HEK293 (cell line): ENCODE data around the gene MAN2A2.
A peak's percentile ranks its signal among the peaks of the same experiment; 100 is the strongest.

Experiments used
- EGR2 ChIP-seq: fragments of 450-650 bp; formaldehyde crosslinking; IDR thresholded peaks from 2 replicates; pipeline ENCODE4 v1.5.1; 2016; ENCODE audit warnings: low read depth, missing biosample characterization, missing genetic modification characterization
- HOXA7 ChIP-seq: sonication (generic); formaldehyde crosslinking; IDR thresholded peaks from 2 replicates; pipeline ENCODE4 v1.8.1; 2022; ENCODE audit warnings: missing genetic modification reagents, borderline replicate concordance
- KLF8 ChIP-seq: fragments of 450-650 bp; formaldehyde crosslinking; IDR thresholded peaks from 2 replicates; pipeline ENCODE4 v1.5.1; 2016; ENCODE audit warnings: missing biosample characterization, missing genetic modification characterization
- OSR2 ChIP-seq: fragments of 450-650 bp; formaldehyde crosslinking; IDR thresholded peaks from 2 replicates; pipeline ENCODE4 v1.5.1; 2016; ENCODE audit warnings: missing biosample characterization, missing genetic modification characterization
- PATZ1 ChIP-seq: fragments of 450-650 bp; formaldehyde crosslinking; IDR thresholded peaks from 2 replicates; pipeline ENCODE4 v1.5.1; 2016; ENCODE audit warnings: missing biosample characterization, missing genetic modification characterization
- PBX3 ChIP-seq: sonication (generic); formaldehyde crosslinking; IDR thresholded peaks from 2 replicates; pipeline ENCODE4 v1.8.1; 2022; ENCODE audit warnings: mild to moderate bottlenecking, moderate library complexity, missing genetic modification reagents
- PRDM6 ChIP-seq: fragments of 450-650 bp; formaldehyde crosslinking; IDR thresholded peaks from 2 replicates; pipeline ENCODE4 v1.5.1; 2017; ENCODE audit warnings: missing biosample characterization, missing genetic modification characterization
- SETDB1 ChIP-seq: IDR thresholded peaks from one replicate; pipeline ENCODE4 v1.6.1; 2017; ENCODE audit warnings: mild to moderate bottlenecking, low read length, moderate library complexity, mixed read lengths; ENCODE audit not compliant: insufficient read length
- SP3 ChIP-seq: fragments of 450-650 bp; formaldehyde crosslinking; IDR thresholded peaks from 2 replicates; pipeline ENCODE4 v1.5.1; 2016; ENCODE audit warnings: missing biosample characterization, missing genetic modification characterization
- SP7 ChIP-seq: fragments of 450-650 bp; formaldehyde crosslinking; IDR thresholded peaks from 2 replicates; pipeline ENCODE4 v1.5.1; 2016; ENCODE audit warnings: missing biosample characterization, missing genetic modification characterization
- TRIM28 ChIP-seq: IDR thresholded peaks from 2 replicates; pipeline ENCODE4 v1.6.1; 2011; ENCODE audit warnings: low read length, control low read depth, borderline replicate concordance
- ZBTB11 ChIP-seq: fragments of 450-650 bp; formaldehyde crosslinking; conservative IDR thresholded peaks from 2 replicates; pipeline ENCODE4 v1.5.1; 2016; ENCODE audit warnings: low read depth, missing biosample characterization, missing genetic modification characterization
- ZFP69B ChIP-seq: fragments of 450-650 bp; formaldehyde crosslinking; IDR thresholded peaks from 2 replicates; pipeline ENCODE4 v1.5.1; 2016; ENCODE audit warnings: missing biosample characterization, missing genetic modification characterization
- ZNF23 ChIP-seq: fragments of 450-650 bp; formaldehyde crosslinking; IDR thresholded peaks from 2 replicates; pipeline ENCODE4 v1.5.1; 2016; ENCODE audit warnings: missing biosample characterization, missing genetic modification characterization, borderline replicate concordance
- ZNF423 ChIP-seq: fragments of 450-650 bp; formaldehyde crosslinking; IDR thresholded peaks from 2 replicates; pipeline ENCODE4 v1.5.1; 2016; ENCODE audit warnings: missing biosample characterization, missing genetic modification characterization
- ZNF513 ChIP-seq: fragments of 450-650 bp; IDR thresholded peaks from 2 replicates; pipeline ENCODE4 v1.5.1; 2018; ENCODE audit warnings: missing biosample characterization, missing genetic modification characterization
- ZNF580 ChIP-seq: fragments of 450-650 bp; formaldehyde crosslinking; IDR thresholded peaks from 2 replicates; pipeline ENCODE4 v1.5.1; 2016; ENCODE audit warnings: missing biosample characterization, missing genetic modification characterization
- ZNF654 ChIP-seq: fragments of 450-650 bp; formaldehyde crosslinking; IDR thresholded peaks from 2 replicates; pipeline ENCODE4 v1.5.1; 2016; ENCODE audit warnings: low read depth, missing biosample characterization, missing genetic modification characterization
- ZNF660 ChIP-seq: fragments of 450-650 bp; IDR thresholded peaks from 2 replicates; pipeline ENCODE4 v1.5.1; 2018; ENCODE audit warnings: missing biosample characterization, mild to moderate bottlenecking, missing genetic modification characterization
- ZNF670 ChIP-seq: fragments of 450-650 bp; formaldehyde crosslinking; IDR thresholded peaks from 2 replicates; pipeline ENCODE4 v1.5.1; 2016; ENCODE audit warnings: missing biosample characterization, missing genetic modification characterization, low read depth
- ZNF707 ChIP-seq: fragments of 450-650 bp; formaldehyde crosslinking; IDR thresholded peaks from 2 replicates; pipeline ENCODE4 v1.5.1; 2016; ENCODE audit warnings: missing biosample characterization, missing genetic modification characterization
- ZNF843 ChIP-seq: fragments of 450-650 bp; formaldehyde crosslinking; IDR thresholded peaks from 2 replicates; pipeline ENCODE4 v1.5.1; 2016; ENCODE audit warnings: missing biosample characterization, missing genetic modification characterization
- ZSCAN23 ChIP-seq: fragments of 450-650 bp; formaldehyde crosslinking; IDR thresholded peaks from 2 replicates; pipeline ENCODE4 v1.5.1; 2016; ENCODE audit warnings: missing biosample characterization, missing genetic modification characterization

The MAN2A2 gene

GRCh38 chr15:90934256-90934948 is 31.3 kb downstream of the MAN2A2 start (continued):
- TF ChIP-seq PRDM6 (tag by site-specific recombination): no peak
- peak; percentile 17; the same call in 1 of the 2 replicates for TF ChIP-seq ZNF423
- TF ChIP-seq ZNF670 (tag by site-specific recombination): no peak
- no peak for TF ChIP-seq HOXA7
- TF ChIP-seq OSR2: no peak
- TF ChIP-seq ZNF23 (tag by site-specific recombination): no peak
- peak; percentile 71 for TF ChIP-seq KLF8
- TF ChIP-seq PATZ1: 0 out of 2 replicates have a peak, but pooled peaks have one; percentile 22
- TF ChIP-seq ZNF580 (tag by site-specific recombination): peak; percentile 63; the same call in 1 of the 2 replicates
- TF ChIP-seq ZNF707 (tag by site-specific recombination): no peak
- no peak for TF ChIP-seq TRIM28
- TF ChIP-seq PBX3: no peak
- TF ChIP-seq SP7: 0 out of 2 replicates have a peak, but pooled peaks have one; percentile 4
- no peak for TF ChIP-seq EGR2 (tag by site-specific recombination)
- TF ChIP-seq ZNF513: no peak
- TF ChIP-seq SETDB1: no peak
- no peak for TF ChIP-seq ZNF843 (tag by site-specific recombination)
- no peak for TF ChIP-seq ZNF660 (tag by site-specific recombination)
- TF ChIP-seq ZBTB11: peak; percentile 54; the same call in 1 of the 2 replicates
- no peak for TF ChIP-seq ZSCAN23
- no peak; the same call in 1 of the 2 replicates for TF ChIP-seq SP3 (tag by site-specific recombination)
- TF ChIP-seq ZNF654: peak; percentile 76
- TF ChIP-seq ZFP69B (tag by site-specific recombination): peak; percentile 11; the same call in 1 of the 2 replicates
